Measurements from ENCODE around the gene ANXA11. TPM values are rescaled to one million over a fixed set of nuclear protein-coding genes. Genes with fewer than 3 reads are reported as not detected.

Gene ANXA11
- total RNA-seq, 1 experiment from 2014 or later = 68.1 TPM

DNA sequence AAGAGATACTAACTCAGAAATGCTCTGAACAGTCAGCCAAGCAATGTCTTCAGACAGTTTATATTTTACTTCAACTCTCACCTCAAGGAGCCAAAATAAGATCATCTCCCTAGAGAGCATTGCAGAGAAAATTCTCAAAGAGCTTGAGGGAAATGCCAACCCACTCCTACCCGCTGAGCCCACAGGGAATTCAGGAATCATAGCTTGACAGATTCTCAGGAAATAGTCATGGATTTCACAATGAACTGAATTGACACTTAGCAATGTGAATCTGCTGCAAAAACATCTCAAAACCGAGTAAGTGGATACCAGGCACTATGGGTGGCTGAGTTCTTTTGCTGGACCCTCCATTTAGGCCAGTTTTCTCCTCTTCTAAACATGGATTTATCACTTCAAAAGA lies 82.6 kb downstream of the ANXA11 start:
- DNase-seq = no peak
- no peaks in the 10 kb centered on the region for H3K79me1 ChIP-seq (ENCODE audit: insufficient read depth, low read depth, low read length, poor library complexity, severe bottlenecking)
- H2AK5ac ChIP-seq (ENCODE audit: insufficient read length, low read length) = no peak overlapping the region
- no peak overlapping the region for H2BK120ac ChIP-seq (ENCODE audit: low read depth, low read length, poor library complexity, severe bottlenecking)
- no peak overlapping the region for H3K4me3 Mint-ChIP-seq
- H3K18ac ChIP-seq (ENCODE audit: insufficient read length, low read depth, low read length) = no peak overlapping the region
- no peak overlapping the region for H4K91ac ChIP-seq (ENCODE audit: insufficient read length, low read depth, low read length)
- H2BK20ac ChIP-seq (ENCODE audit: low read depth, low read length, poor library complexity, severe bottlenecking) = no peak overlapping the region
- H3K27me3 Mint-ChIP-seq (ENCODE audit: low read depth) = peaks cover 11% of the 10 kb centered on the region
- no peak overlapping the region for H4K8ac ChIP-seq (replicated peaks; ENCODE audit: insufficient read length, low read depth, low read length)
- H3K36me3 Mint-ChIP-seq (ENCODE audit: insufficient read depth in 1 of 3, low read depth in 3 of 3) = no peaks in the 10 kb centered on the region
- H3K27me3 ChIP-seq (ENCODE audit: insufficient read depth, low read length) = no peaks in the 10 kb centered on the region
- H3K79me2 ChIP-seq (ENCODE audit: insufficient read depth, low read length) = no peaks in the 10 kb centered on the region
- H3K56ac ChIP-seq (ENCODE audit: insufficient read length, low read depth, low read length) = no peak overlapping the region
- H4K20me1 ChIP-seq (ENCODE audit: control insufficient read depth, insufficient read depth, insufficient read length) = no peaks in the 10 kb centered on the region
- no peaks in the 10 kb centered on the region for H3K23me2 ChIP-seq (ENCODE audit: insufficient read length, low read depth, low read length, poor library complexity, severe bottlenecking)
- H3K4ac ChIP-seq (ENCODE audit: low read depth, low read length) = no peak overlapping the region
- H3K27ac ChIP-seq (ENCODE audit: insufficient read length, low read depth, low read length) = no peak overlapping the region
- H4K5ac ChIP-seq (ENCODE audit: insufficient read length, low read depth, low read length) = no peak overlapping the region
- no peak overlapping the region for H2BK15ac ChIP-seq (ENCODE audit: low read depth, low read length)
- no peak overlapping the region for H3K14ac ChIP-seq (ENCODE audit: insufficient read depth, low read length)
- H3K9ac ChIP-seq (ENCODE audit: extremely low read depth, insufficient read length, low read length) = no peak overlapping the region
- no peak for TF ChIP-seq CTCF (conservative IDR thresholded peaks at IDR 0.05)
- no peak overlapping the region for H3T11ph ChIP-seq (ENCODE audit: low read length)
- no peak overlapping the region for H2BK5ac ChIP-seq (ENCODE audit: insufficient read length, low read length)
- H3K23ac ChIP-seq (ENCODE audit: insufficient read length, low read depth, low read length) = no peak overlapping the region
- H3K4me1 ChIP-seq (ENCODE audit: insufficient read depth, low read length) = no peaks in the 10 kb centered on the region
- no peak overlapping the region for H3K27ac Mint-ChIP-seq
- H3K9me3 ChIP-seq (ENCODE audit: control insufficient read depth, low read depth, low read length) = no peaks in the 10 kb centered on the region
- H3K4me1 Mint-ChIP-seq = 0 out of 4 replicates have a peak, but pooled peaks cover 0 to 3% of the 10 kb centered on the region in 2 experiments
- peaks cover 0 to 5% of the 10 kb centered on the region in 2 experiments; a peak in 1 of 5 replicates for H3K9me3 Mint-ChIP-seq
- WGBS (ENCODE audit: extremely low coverage, insufficient read length, low lambda C conversion rate) = no CpG with 5 or more reads among the region's 2 CpGs
- H2AFZ ChIP-seq (ENCODE audit: low read length) = no peak overlapping the region
- no peak overlapping the region for H3K4me2 ChIP-seq (ENCODE audit: insufficient read depth, insufficient read length, low read length)
- H2BK12ac ChIP-seq (ENCODE audit: insufficient read length, low read depth, low read length) = no peak overlapping the region

All from H9 (cell line).